ENCODE measurements around the gene NOX1.
"Not testable (repeated sequence)": the region's sequence is repeated elsewhere in the genome, so short reads cannot be mapped to it uniquely, and the experiment has no call there.

Gene NOX1

DNA sequence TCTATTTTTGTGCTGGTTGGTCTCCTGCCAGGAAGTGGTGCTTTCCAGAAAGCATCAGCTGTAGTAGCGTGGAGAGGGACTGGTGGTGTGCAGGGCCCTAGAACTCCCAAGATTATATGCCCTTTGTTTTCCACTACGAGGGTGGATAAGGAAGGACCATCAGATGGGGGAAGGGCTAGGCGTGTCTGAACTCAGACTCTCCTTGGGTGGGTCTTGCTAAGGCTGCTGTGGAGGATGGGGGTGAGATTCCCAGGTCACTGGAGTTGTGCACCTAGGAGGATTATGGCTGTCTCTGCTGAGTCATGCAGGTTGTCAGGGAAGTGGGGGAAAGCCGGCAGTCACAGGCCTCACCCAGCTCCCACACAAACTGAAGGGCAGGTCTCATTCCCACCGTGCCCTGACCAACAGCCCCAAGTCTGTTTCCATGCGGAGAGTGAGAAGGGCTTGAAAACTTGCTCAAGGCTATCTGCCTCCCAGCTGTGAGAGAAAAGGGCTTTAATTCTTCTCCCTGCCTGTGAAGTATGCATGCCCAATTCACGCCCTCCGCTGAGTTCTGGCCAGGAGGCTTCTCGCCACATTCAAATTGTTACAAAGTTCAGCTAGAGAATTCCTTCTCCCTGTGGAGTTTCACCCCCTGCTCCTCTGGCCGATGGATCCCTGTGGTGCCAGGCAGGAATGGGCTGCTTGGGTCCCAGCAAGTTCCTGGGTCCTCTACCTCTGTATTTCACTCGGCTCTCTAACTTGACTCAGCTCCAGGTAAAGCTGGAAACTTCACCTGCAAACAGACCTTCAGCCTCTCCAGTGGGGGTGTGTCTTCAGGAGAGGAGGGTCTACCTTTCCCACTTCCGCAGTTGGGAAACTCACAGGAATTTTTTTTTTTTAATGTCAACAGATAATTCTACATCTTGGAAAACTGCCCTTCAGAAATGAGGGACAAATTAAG is 61.7 kb downstream of the NOX1 start:
- Histone ChIP-seq H3K9me3 (ENCODE audit: control insufficient read depth, insufficient read depth, low read length) (no peaks in the 10 kb centered on the region), H3K9ac (ENCODE audit: low read depth, low read length) (no peak overlapping the region), H3K36me3 (ENCODE audit: control insufficient read depth, insufficient read depth, low read length) (no peaks in the 10 kb centered on the region), H3K27me3 (ENCODE audit: control insufficient read depth, insufficient read depth, low read length) (peaks cover 16% of the 10 kb centered on the region), H3K4me1 (ENCODE audit: control insufficient read depth, insufficient read depth, low read length) (peaks cover 2% of the 10 kb centered on the region), H3K4me3 (ENCODE audit: low read depth, low read length) (peak overlapping the region; percentile 26)

DNA sequence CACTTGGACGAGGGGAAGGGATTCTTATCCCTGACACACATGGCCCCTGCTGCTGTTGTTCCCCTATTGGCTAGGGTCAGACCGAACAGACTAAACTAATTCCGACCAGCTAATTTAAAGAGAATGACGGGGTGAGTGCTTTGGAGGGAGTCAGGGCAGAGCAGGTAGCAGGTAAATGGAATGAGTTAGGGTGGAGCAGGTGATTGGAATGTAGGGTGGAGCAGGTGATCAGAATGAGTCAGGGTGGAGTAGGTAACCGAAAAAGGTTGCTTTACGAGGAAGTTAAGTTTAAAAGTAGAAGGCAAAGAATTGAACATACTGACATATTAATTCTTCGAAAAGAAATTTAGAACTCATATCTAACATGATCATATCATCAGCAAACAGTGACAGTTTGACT is 65.9 kb downstream of the NOX1 start:
- not testable (repeated sequence) for H3K36me3 ChIP-seq (ENCODE audit: control insufficient read depth, insufficient read depth, low read length); H3K9ac ChIP-seq (ENCODE audit: low read depth, low read length); H3K9me3 ChIP-seq (ENCODE audit: control insufficient read depth, insufficient read depth, low read length); H3K4me1 ChIP-seq (ENCODE audit: control insufficient read depth, insufficient read depth, low read length); H3K4me3 ChIP-seq (ENCODE audit: low read depth, low read length); H3K27me3 ChIP-seq (ENCODE audit: control insufficient read depth, insufficient read depth, low read length)

DNA sequence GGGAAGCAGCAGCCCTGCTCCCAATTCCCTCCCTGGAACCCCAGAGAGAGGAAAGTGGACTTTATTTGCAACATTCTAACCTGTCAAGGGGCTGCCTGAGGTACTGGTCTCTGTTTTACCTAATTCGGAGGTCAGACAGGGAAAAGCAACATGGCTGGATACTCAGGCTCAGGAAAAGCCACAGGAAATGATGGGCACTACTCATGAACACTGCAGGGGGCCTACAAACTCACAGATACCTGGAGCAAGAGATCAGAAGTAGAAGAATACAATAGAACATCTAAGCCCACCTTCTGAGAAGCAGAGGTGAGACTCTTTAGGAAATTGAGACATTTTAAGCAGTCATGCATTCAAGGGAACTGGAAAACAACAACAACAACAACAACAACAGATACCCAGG is 69.4 kb downstream of the NOX1 start:
- Histone ChIP-seq H3K36me3 (ENCODE audit: control insufficient read depth, insufficient read depth, low read length) (no peaks in the 10 kb centered on the region), H3K27me3 (ENCODE audit: control insufficient read depth, insufficient read depth, low read length) (no peaks in the 10 kb centered on the region), H3K4me1 (ENCODE audit: control insufficient read depth, insufficient read depth, low read length) (no peaks in the 10 kb centered on the region), H3K9ac (ENCODE audit: low read depth, low read length) (no peak overlapping the region), H3K9me3 (ENCODE audit: control insufficient read depth, insufficient read depth, low read length) (no peaks in the 10 kb centered on the region), H3K4me3 (ENCODE audit: low read depth, low read length) (no peak overlapping the region)

DNA sequence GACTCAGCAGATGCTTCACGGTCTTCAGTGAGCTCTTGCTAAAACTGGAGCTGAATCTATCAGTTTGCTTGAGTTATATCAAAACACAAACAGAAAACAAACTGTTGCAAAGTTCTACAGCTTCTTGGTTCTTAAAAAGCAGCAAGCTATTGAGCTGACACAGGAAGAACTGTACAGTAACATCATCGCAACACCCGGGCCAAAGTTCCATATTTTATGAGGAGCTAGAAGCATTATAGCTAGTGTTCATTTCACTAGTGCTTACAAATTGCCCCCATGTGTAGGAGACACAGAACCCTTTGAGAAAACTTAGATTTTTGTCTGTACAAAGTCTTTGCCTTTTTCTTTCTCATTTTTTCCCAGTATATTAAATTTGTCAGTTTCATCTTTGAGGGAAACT is 71.3 kb downstream of the NOX1 start:
- H3K27me3 ChIP-seq (ENCODE audit: control insufficient read depth, insufficient read depth, low read length) = no peaks in the 10 kb centered on the region
- H3K36me3 ChIP-seq (ENCODE audit: control insufficient read depth, insufficient read depth, low read length) = no peaks in the 10 kb centered on the region
- no peak overlapping the region for H3K4me3 ChIP-seq (ENCODE audit: low read depth, low read length)
- H3K4me1 ChIP-seq (ENCODE audit: control insufficient read depth, insufficient read depth, low read length) = no peaks in the 10 kb centered on the region
- H3K9ac ChIP-seq (ENCODE audit: low read depth, low read length) = no peak overlapping the region
- H3K9me3 ChIP-seq (ENCODE audit: control insufficient read depth, insufficient read depth, low read length) = no peaks in the 10 kb centered on the region

DNA sequence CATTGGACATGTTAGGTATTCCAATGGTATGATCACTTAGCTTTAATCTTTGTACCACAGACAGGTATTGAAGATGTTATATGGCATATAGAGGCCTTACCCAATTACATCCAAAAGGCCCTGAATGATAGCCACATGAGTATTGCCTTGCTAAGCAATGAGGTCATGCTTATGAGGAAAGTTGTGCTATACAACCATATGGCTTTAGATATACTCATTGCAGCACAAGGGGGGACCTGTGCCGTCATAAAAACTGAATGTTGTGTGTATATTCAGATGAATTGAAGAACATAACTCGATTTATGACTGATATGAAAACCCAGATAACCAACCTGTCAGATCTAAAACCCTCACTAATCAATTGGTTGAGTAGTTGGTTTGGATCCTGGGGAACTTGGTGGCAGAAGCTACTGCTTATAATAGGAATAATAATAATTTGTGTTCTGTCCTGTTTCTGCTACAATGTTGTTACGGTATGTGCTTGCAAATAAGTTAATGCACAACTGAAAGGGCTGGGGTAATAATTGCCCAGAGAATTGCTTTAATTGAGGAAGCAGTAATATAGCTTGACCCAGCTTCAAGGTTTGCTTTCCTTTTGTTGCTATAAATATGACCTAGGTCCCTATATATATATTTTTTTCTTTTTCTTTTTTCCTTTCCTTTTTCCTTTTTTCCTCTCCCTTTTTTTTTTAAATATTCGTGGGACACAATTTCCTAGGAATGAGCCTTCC is 75.5 kb downstream of the NOX1 start:
- H3K9ac ChIP-seq (ENCODE audit: low read depth, low read length) = no peak overlapping the region
- H3K4me1 ChIP-seq (ENCODE audit: control insufficient read depth, insufficient read depth, low read length) = no peaks in the 10 kb centered on the region
- H3K27me3 ChIP-seq (ENCODE audit: control insufficient read depth, insufficient read depth, low read length) = no peaks in the 10 kb centered on the region
- no peaks in the 10 kb centered on the region for H3K9me3 ChIP-seq (ENCODE audit: control insufficient read depth, insufficient read depth, low read length)
- no peaks in the 10 kb centered on the region for H3K36me3 ChIP-seq (ENCODE audit: control insufficient read depth, insufficient read depth, low read length)
- no peak overlapping the region for H3K4me3 ChIP-seq (ENCODE audit: low read depth, low read length)

DNA sequence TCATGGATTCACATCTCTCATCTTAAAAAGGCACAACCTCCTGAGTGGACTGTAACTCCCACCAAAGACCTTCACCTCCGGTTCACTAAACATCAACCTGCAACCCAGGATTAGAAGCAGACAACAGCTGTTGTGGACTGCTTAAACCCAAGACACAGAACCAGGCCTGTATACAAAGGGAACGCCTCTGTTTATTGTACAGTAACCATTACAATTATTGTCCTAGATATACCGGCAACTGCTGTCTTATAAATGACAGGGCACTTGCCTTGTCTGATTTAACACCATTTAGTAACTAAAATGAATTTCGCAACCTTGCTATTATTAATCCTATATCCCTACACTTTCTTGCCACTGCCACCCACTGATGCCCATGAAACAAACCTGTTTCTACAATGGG is 76.8 kb downstream of the NOX1 start:
- Histone ChIP-seq H3K4me3 (ENCODE audit: low read depth, low read length) (no peak overlapping the region), H3K36me3 (ENCODE audit: control insufficient read depth, insufficient read depth, low read length) (no peaks in the 10 kb centered on the region), H3K4me1 (ENCODE audit: control insufficient read depth, insufficient read depth, low read length) (no peaks in the 10 kb centered on the region), H3K9ac (ENCODE audit: low read depth, low read length) (no peak overlapping the region), H3K27me3 (ENCODE audit: control insufficient read depth, insufficient read depth, low read length) (no peaks in the 10 kb centered on the region), H3K9me3 (ENCODE audit: control insufficient read depth, insufficient read depth, low read length) (no peaks in the 10 kb centered on the region)

DNA sequence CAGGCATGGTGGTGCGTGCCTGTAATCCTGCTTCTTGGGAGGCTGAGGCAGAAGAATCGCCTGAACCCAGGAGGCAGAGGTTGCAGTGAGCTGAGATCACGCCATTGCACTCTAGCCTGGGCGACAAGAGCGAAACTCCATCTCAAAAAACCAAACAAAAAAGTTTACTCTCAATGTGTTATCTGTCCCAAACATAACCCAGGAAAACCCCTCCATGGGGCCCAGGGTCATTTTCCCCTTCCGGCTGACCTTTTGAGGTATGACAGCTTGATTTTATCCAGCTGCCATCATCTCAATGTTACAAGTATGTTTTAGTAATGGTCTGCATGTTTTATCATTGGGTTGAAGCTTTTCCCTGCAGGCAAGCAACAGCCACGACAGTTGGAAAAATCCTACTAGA is 77.8 kb downstream of the NOX1 start:
- not testable (repeated sequence) for H3K36me3 ChIP-seq (ENCODE audit: control insufficient read depth, insufficient read depth, low read length); H3K9ac ChIP-seq (ENCODE audit: low read depth, low read length); H3K9me3 ChIP-seq (ENCODE audit: control insufficient read depth, insufficient read depth, low read length); H3K4me3 ChIP-seq (ENCODE audit: low read depth, low read length); H3K27me3 ChIP-seq (ENCODE audit: control insufficient read depth, insufficient read depth, low read length); H3K4me1 ChIP-seq (ENCODE audit: control insufficient read depth, insufficient read depth, low read length)

All from iPS-15b (cell line).